Measurements from ENCODE around the gene S1PR1.

DNA sequence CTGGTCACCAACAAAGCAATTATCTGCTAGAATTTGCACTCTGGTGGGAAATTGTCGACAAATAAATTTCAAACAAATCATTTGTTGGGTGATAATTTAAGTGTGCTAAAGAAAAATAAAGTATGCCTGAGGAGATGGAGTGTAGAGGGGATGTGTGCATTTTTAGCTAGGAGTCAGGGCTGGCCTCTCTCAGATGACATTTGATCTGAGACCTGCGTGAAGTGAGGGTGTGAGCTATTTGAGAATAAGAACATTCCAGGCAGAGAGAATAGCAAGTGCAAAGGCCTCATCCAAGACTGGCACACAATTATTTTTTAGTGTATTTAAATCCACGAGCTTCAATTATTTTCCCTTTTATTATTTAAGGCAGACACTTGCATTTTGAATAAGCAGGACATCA lies 19.7 kb upstream of the S1PR1 start:
- TF ChIP-seq CTCF (IDR thresholded peaks at IDR 0.05 in 4 of 5, conservative IDR thresholded peaks at IDR 0.05 in 1 of 5) (no peak), POLR2A (IDR thresholded peaks at IDR 0.05) (no peak)

All from gastrocnemius medialis (tissue), 4 donors.